ENCODE data around the gene FMN1.

- no peak for TF ChIP-seq ZSCAN20 (CRISPR knock-in tag; IDR thresholded peaks at IDR 0.05)
- TF ChIP-seq MAX (IDR thresholded peaks at IDR 0.05) = no peak
- TF ChIP-seq TP53 (CRISPR knock-in tag; IDR thresholded peaks at IDR 0.05) = no peak
- no peak for TF ChIP-seq MAFK (IDR thresholded peaks at IDR 0.05; ENCODE audit: partially characterized antibody)
- TF ChIP-seq CTCF (IDR thresholded peaks at IDR 0.05) = no peak
- TF ChIP-seq EP300 (IDR thresholded peaks at IDR 0.05) = peak in 1 of 2 experiments; percentile 26; a peak in 1 of 5 replicates
Observed at GRCh38 chr15:33068511-33068990, 126.0 kb downstream of the FMN1 start.

Data from A549 (cell line).